Panc1 (cell line): ENCODE data around the gene EMC8. TPM values are rescaled to one million over a fixed set of nuclear protein-coding genes. Genes with fewer than 3 reads are reported as not detected.

ENCODE experiments used
- ATAC-seq: fragments of 200-7000 bp; cut with Tn5 transposase; 2 replicates; pipeline ENCODE4 v1.9.1; 2020; ENCODE audit warnings: mild to moderate bottlenecking, moderate library complexity
- BruUV-seq: library from RNA; stranded (reverse); fragments of 400-500 nt; replicated peaks from 2 replicates; lab custom pipeline; 2021; lab: Mats Ljungman, UMichigan
- CTCF ChIA-PET: fragments of 300-600 bp; sonication (Branson Sonifier 250); formaldehyde crosslinking; loops from one replicate; lab custom pipeline; 2022; ENCODE audit warnings: antibody characterized with exemption; lab: Charles Lee
- POLR2A ChIA-PET: fragments of 300-600 bp; sonication (Branson Sonifier 250); formaldehyde crosslinking; loops from one replicate; lab custom pipeline; 2022; ENCODE audit warnings: antibody characterized with exemption; lab: Charles Lee
- DNase-seq: peaks from one replicate; pipeline ENCODE4 v3.0.0-alpha.2; 2010; ENCODE audit warnings: low read depth, low spot score
- H3K27ac ChIP-seq: 2 replicates; pipeline ENCODE4 v1.5.1; 2011; ENCODE audit warnings: mild to moderate bottlenecking, low read length, inconsistent platforms
- H3K27me3 ChIP-seq: fragments of 200-500 bp; sonication (Bioruptor generic); 2 replicates; pipeline ENCODE4 v1.6.0; 2014; ENCODE audit warnings: low read length, inconsistent platforms; ENCODE audit not compliant: control insufficient read depth, insufficient read depth
- H3K36me3 ChIP-seq: fragments of 200-500 bp; sonication (Bioruptor generic); 2 replicates; pipeline ENCODE4 v1.5.1; 2014; ENCODE audit warnings: inconsistent platforms, mild to moderate bottlenecking, low read length, moderate library complexity; ENCODE audit not compliant: control insufficient read depth, insufficient read depth
- H3K4me1 ChIP-seq: 2 replicates; pipeline ENCODE4 v1.5.1; 2011; ENCODE audit warnings: inconsistent platforms, mild to moderate bottlenecking, low read length, moderate library complexity; ENCODE audit not compliant: control insufficient read depth, insufficient read depth
- H3K4me3 ChIP-seq, 2 experiments: 2 replicates each; pipeline ENCODE4 v1.5.1; 2011 to 2012; ENCODE audit warnings: low read depth in 2 of 2, low read length in 2 of 2, mild to moderate bottlenecking in 2 of 2, inconsistent platforms in 1 of 2, moderate library complexity in 1 of 2
- H3K9me3 ChIP-seq: fragments of 200-500 bp; sonication (Bioruptor generic); 2 replicates; pipeline ENCODE4 v1.5.1; 2014; ENCODE audit warnings: low read depth, mild to moderate bottlenecking, inconsistent platforms, low read length, moderate library complexity; ENCODE audit not compliant: control insufficient read depth, insufficient read depth
- CTCF ChIP-seq: fragments of 450-650 bp; IDR thresholded peaks from 2 replicates; pipeline ENCODE4 v1.5.1; 2017; ENCODE audit warnings: mild to moderate bottlenecking
- POLR2AphosphoS5 ChIP-seq: IDR thresholded peaks from 2 replicates; pipeline ENCODE4 v1.6.1; 2012; ENCODE audit warnings: mild to moderate bottlenecking, low read depth, low read length, moderate library complexity
- SIN3A ChIP-seq: IDR thresholded peaks from 2 replicates; pipeline ENCODE4 v1.6.1; 2012; ENCODE audit warnings: low read depth, mild to moderate bottlenecking, low read length, moderate library complexity, borderline replicate concordance; ENCODE audit not compliant: insufficient read depth
- TCF7L2 ChIP-seq: IDR thresholded peaks from 2 replicates; pipeline ENCODE4 v1.6.1; 2011; ENCODE audit warnings: mild to moderate bottlenecking, low read depth, low read length, inconsistent platforms
- in situ Hi-C: cut with HindIII; loops from 2 replicates; pipeline ENCODE4 v1.10.0; 2016; ENCODE audit warnings: low sequenced_read_pairs, low pct_unique_long_range_greater_than_20kb
- intact Hi-C: fragments of 100-400 bp; cut with micrococcal nuclease; formaldehyde crosslinking; loops from one replicate; pipeline ENCODE4 v1.10.0; 2022; ENCODE audit not compliant: unreplicated experiment
- total RNA-seq: library from RNA; stranded (reverse); gene quantifications from one replicate; pipeline ENCODE4 v1.2.1, GENCODE V29; 2021; ENCODE audit not compliant: unreplicated experiment
- TF ChIP-seq, protein P1 (sequence below), 2 experiments: IDR thresholded peaks; 2 replicates each; pipeline ENCODE4 v1.6.1; 2011 to 2012; ENCODE audit warnings: low read depth in 2 of 2, control low read depth in 1 of 2, low read length in 1 of 2, mild to moderate bottlenecking in 1 of 2, moderate library complexity in 1 of 2; ENCODE audit not compliant: insufficient read depth in 1 of 2

EMC8 gene
- total RNA-seq, 1 experiment from 2014 or later: 39.1 TPM

- BruUV-seq: no TSS peak
- Histone ChIP-seq H3K9me3 (no peaks in the 10 kb centered on the region), H3K27me3 (no peaks in the 10 kb centered on the region), H3K27ac (no peak overlapping the region), H3K4me3 (no peak overlapping the region), H3K4me1 (no peaks in the 10 kb centered on the region), H3K36me3 (no peaks in the 10 kb centered on the region)
- DNase-seq (no peak), ATAC-seq (no peak)
- POLR2A ChIA-PET: no interaction called here
- no peak for TF ChIP-seq SIN3A
- TF ChIP-seq POLR2AphosphoS5: no peak
- intact Hi-C loops (no loop called here), in situ Hi-C loops (no loop called here)
- CTCF ChIA-PET: no interaction called here
These were observed 47.1 kb upstream of the EMC8 start for GRCh38 chr16:85846461-85846860.

DNA sequence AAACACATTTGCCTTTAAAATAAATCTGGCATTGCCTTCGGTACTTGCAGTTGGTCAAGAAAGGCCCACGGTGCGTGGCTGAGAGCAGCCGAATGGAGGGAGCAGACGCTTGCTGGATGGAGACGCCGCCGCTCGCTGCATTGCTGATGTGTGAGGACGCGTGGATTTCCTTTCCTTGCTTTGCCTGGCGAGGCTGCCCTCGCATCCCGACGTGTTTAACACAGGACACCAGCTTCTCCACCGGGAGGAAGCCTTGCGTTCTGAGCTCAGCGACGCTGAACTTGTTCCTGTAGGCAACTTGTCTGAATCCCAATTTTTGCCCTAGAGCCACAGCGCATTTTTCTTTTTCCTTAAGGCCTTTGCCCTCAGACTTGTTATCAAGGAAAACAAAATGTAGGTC lies 45.9 kb upstream of the EMC8 start:
- CTCF ChIA-PET: no interaction called here
- H3K9me3 ChIP-seq: no peaks in the 10 kb centered on the region
- intact Hi-C loops (no loop called here), in situ Hi-C loops (no loop called here)
- POLR2A ChIA-PET: no interaction called here
- H3K4me3 ChIP-seq: no peak overlapping the region
- BruUV-seq: no TSS peak
- H3K27me3 ChIP-seq: no peaks in the 10 kb centered on the region
- no peaks in the 10 kb centered on the region for H3K4me1 ChIP-seq
- ATAC-seq (no peak), DNase-seq (no peak)
- no peaks in the 10 kb centered on the region for H3K36me3 ChIP-seq
- TF ChIP-seq, protein P1, sequence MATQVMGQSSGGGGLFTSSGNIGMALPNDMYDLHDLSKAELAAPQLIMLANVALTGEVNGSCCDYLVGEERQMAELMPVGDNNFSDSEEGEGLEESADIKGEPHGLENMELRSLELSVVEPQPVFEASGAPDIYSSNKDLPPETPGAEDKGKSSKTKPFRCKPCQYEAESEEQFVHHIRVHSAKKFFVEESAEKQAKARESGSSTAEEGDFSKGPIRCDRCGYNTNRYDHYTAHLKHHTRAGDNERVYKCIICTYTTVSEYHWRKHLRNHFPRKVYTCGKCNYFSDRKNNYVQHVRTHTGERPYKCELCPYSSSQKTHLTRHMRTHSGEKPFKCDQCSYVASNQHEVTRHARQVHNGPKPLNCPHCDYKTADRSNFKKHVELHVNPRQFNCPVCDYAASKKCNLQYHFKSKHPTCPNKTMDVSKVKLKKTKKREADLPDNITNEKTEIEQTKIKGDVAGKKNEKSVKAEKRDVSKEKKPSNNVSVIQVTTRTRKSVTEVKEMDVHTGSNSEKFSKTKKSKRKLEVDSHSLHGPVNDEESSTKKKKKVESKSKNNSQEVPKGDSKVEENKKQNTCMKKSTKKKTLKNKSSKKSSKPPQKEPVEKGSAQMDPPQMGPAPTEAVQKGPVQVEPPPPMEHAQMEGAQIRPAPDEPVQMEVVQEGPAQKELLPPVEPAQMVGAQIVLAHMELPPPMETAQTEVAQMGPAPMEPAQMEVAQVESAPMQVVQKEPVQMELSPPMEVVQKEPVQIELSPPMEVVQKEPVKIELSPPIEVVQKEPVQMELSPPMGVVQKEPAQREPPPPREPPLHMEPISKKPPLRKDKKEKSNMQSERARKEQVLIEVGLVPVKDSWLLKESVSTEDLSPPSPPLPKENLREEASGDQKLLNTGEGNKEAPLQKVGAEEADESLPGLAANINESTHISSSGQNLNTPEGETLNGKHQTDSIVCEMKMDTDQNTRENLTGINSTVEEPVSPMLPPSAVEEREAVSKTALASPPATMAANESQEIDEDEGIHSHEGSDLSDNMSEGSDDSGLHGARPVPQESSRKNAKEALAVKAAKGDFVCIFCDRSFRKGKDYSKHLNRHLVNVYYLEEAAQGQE (IDR thresholded peaks at IDR 0.05; ENCODE audit: insufficient read depth in 1 of 2, low read depth in 2 of 2, low read length in 1 of 2): no peak
- H3K27ac ChIP-seq: no peak overlapping the region

- no peak overlapping the region for H3K27ac ChIP-seq
- H3K36me3 ChIP-seq: no peaks in the 10 kb centered on the region
- H3K4me3 ChIP-seq: no peak overlapping the region
- no peak for DNase-seq
- intact Hi-C loops: no loop called here
- in situ Hi-C loops: no loop called here
- POLR2A ChIA-PET: no interaction called here
- ATAC-seq: no peak
- no TSS peak for BruUV-seq
- H3K9me3 ChIP-seq: no peaks in the 10 kb centered on the region
- TF ChIP-seq POLR2AphosphoS5: no peak
- TF ChIP-seq TCF7L2: no peak
- no peak for TF ChIP-seq SIN3A
- H3K27me3 ChIP-seq: no peaks in the 10 kb centered on the region
- H3K4me1 ChIP-seq: no peaks in the 10 kb centered on the region
- CTCF ChIA-PET: no interaction called here
These were observed 45.4 kb upstream of the EMC8 start for GRCh38 chr16:85844786-85845185.

- no TSS peak for BruUV-seq
These were observed 44.8 kb upstream of the EMC8 start for GRCh38 chr16:85844169-85844481.

More at GRCh38 chr16:85844169-85844481, 44.8 kb upstream of the EMC8 start:
- intact Hi-C loops (no loop called here), in situ Hi-C loops (no loop called here)
- Histone ChIP-seq H3K27me3 (no peaks in the 10 kb centered on the region), H3K4me3 (no peak overlapping the region), H3K9me3 (no peaks in the 10 kb centered on the region), H3K4me1 (no peaks in the 10 kb centered on the region), H3K36me3 (no peaks in the 10 kb centered on the region), H3K27ac (no peak overlapping the region)
- CTCF ChIA-PET: no interaction called here
- ATAC-seq (no peak), DNase-seq (no peak)
- POLR2A ChIA-PET: no interaction called here
- TF ChIP-seq, protein P1 (IDR thresholded peaks at IDR 0.05; ENCODE audit: insufficient read depth in 1 of 2, low read depth in 2 of 2, low read length in 1 of 2): no peak
- TF ChIP-seq SIN3A (no peak), CTCF (no peak), TCF7L2 (no peak), POLR2AphosphoS5 (no peak)
